Esophagus squamous epithelium (tissue), 4 donors: Measurements from ENCODE around the gene BCL6.
A peak's percentile ranks its signal among the peaks of the same experiment; 100 is the strongest.

Experiments used
- POLR2A ChIP-seq, 4 donors: fragments of 450-650 bp; IDR thresholded peaks; one replicate each; pipeline ENCODE4 v1.6.1; 2017; ENCODE audit warnings: antibody characterized with exemption in 4 of 4, mild to moderate bottlenecking in 4 of 4, moderate library complexity in 3 of 4
- TF ChIP-seq, protein P1 (sequence below), 6 experiments: fragments of 450-650 bp in 4 of 6; fragments of 200-600 bp in 2 of 6; sonication (generic) in 2 of 6; IDR thresholded peaks; one replicate each; pipeline ENCODE4 v1.5.1; 2016 to 2019; ENCODE audit warnings: antibody characterized with exemption in 6 of 6, mild to moderate bottlenecking in 4 of 6, moderate library complexity in 4 of 6

DNA sequence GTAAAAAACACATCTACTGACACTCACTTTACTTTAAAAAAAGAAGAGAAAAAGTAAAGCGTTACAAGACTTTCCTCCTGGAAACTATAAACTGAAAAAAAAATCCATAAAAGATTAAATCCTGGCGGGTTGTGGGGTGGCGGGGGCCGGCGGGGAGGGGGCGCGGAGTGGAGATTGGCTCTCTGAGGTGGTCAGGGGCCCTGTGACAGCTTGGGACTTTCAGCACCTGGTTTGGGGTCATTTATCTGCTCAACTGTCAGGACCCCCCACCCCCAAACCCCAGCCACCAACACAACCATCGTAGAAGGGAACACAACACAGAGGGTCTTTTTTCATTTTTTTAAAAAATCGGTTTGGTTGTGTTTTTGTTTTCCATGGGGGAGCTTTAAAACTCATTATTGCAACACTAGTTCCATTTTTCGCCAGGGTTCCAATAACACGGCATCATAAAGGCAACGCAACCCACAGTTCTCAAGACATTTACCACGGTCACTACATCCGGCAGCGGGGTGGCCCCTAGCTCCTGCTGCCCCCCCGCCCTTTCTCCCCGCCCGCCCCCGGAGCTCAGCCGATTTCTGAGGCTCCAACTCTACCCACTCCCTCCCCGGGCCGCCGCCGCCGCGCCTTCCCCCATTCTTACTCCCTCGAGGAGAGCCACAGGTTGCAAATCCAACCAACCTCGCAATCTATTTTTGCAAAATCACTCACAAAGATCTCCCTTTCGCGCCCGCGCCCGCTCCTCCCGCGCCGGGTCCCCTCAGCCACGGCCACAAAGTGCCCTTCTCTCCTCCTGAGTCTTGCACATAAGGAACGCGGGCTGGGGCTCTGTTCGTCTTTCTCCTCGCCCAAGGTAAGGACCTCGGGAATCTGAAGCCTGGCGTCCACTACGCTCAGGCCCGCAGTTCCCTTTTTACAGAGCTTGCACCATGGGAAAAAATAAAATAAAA is 1.8 kb downstream of the BCL6 start:
- TF ChIP-seq, protein P1, sequence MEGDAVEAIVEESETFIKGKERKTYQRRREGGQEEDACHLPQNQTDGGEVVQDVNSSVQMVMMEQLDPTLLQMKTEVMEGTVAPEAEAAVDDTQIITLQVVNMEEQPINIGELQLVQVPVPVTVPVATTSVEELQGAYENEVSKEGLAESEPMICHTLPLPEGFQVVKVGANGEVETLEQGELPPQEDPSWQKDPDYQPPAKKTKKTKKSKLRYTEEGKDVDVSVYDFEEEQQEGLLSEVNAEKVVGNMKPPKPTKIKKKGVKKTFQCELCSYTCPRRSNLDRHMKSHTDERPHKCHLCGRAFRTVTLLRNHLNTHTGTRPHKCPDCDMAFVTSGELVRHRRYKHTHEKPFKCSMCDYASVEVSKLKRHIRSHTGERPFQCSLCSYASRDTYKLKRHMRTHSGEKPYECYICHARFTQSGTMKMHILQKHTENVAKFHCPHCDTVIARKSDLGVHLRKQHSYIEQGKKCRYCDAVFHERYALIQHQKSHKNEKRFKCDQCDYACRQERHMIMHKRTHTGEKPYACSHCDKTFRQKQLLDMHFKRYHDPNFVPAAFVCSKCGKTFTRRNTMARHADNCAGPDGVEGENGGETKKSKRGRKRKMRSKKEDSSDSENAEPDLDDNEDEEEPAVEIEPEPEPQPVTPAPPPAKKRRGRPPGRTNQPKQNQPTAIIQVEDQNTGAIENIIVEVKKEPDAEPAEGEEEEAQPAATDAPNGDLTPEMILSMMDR (IDR thresholded peaks at IDR 0.05), result no peak
- peak in 2 of 4 donors; percentile 9 to 22 for TF ChIP-seq POLR2A (IDR thresholded peaks at IDR 0.05)
